GM12878 (cell line): Measurements from ENCODE around the gene TPRN. TPM values are rescaled to one million over a fixed set of nuclear protein-coding genes. Genes with fewer than 3 reads are reported as not detected.

ENCODE experiments used
- BCLAF1 ChIP-seq: fragments of 450-650 bp; IDR thresholded peaks from 2 replicates; pipeline ENCODE4 v1.6.1; 2017; ENCODE audit warnings: antibody characterized with exemption, mild to moderate bottlenecking, moderate library complexity
- CHD2 ChIP-seq: IDR thresholded peaks from 2 replicates; pipeline ENCODE4 v1.6.1; 2011; ENCODE audit warnings: low read depth, low read length, improper control_type of control experiment, borderline replicate concordance
- CREB1 ChIP-seq: IDR thresholded peaks from 2 replicates; pipeline ENCODE4 v1.6.1; 2012; ENCODE audit warnings: low read depth, mild to moderate bottlenecking, inconsistent platforms
- ETV6 ChIP-seq, 2 experiments: fragments of 450-650 bp in 1 of 2; IDR thresholded peaks in 1 of 2; conservative IDR thresholded peaks in 1 of 2; 2 replicates each; pipeline ENCODE4 v1.6.1; 2014; ENCODE audit warnings: antibody characterized with exemption in 1 of 2, borderline replicate concordance in 1 of 2, low read depth in 1 of 2, mild to moderate bottlenecking in 1 of 2, moderate library complexity in 1 of 2
- EZH2 ChIP-seq: IDR thresholded peaks from 2 replicates; pipeline ENCODE4 v1.6.1; 2012; ENCODE audit warnings: low read depth, mild to moderate bottlenecking, control low read depth, inconsistent platforms, low read length, borderline replicate concordance; ENCODE audit not compliant: control insufficient read depth
- HDAC2 ChIP-seq: fragments of 200-600 bp; sonication (generic); IDR thresholded peaks from 2 replicates; pipeline ENCODE4 v1.6.1; 2017
- IKZF1 ChIP-seq: fragments of 450-650 bp; conservative IDR thresholded peaks from 2 replicates; pipeline ENCODE4 v1.6.1; 2017; ENCODE audit warnings: antibody characterized with exemption, mild to moderate bottlenecking
- JUND ChIP-seq: IDR thresholded peaks from 2 replicates; pipeline ENCODE4 v1.6.1; 2012; ENCODE audit warnings: low read depth, mild to moderate bottlenecking, low read length, improper control_type of control experiment, moderate library complexity
- NBN ChIP-seq: fragments of 450-650 bp; IDR thresholded peaks from 2 replicates; pipeline ENCODE4 v1.6.1; 2016
- NRF1 ChIP-seq: conservative IDR thresholded peaks from 2 replicates; pipeline ENCODE4 v1.6.1; 2011; ENCODE audit warnings: mild to moderate bottlenecking, low read depth, low read length, improper control_type of control experiment
- RB1 ChIP-seq: fragments of 450-650 bp; formaldehyde crosslinking; IDR thresholded peaks from 2 replicates; pipeline ENCODE4 v1.6.1; 2017; ENCODE audit warnings: mild to moderate bottlenecking, borderline replicate concordance
- ZNF687 ChIP-seq: fragments of 450-650 bp; IDR thresholded peaks from 2 replicates; pipeline ENCODE4 v1.6.1; 2017; ENCODE audit warnings: mild to moderate bottlenecking, moderate library complexity
- ZZZ3 ChIP-seq: IDR thresholded peaks from 2 replicates; pipeline ENCODE4 v1.6.1; 2011; ENCODE audit warnings: low read depth; ENCODE audit not compliant: control insufficient read depth, insufficient read length
- polyA plus RNA-seq, 11 experiments: library from polyadenylated mRNA; depleted of rRNA in 4 of 11; unstranded in 6 of 11; stranded (reverse) in 5 of 11; fragments of >200 nt; fragmentation: Nextera tagmentation in 4 of 11; fragmentation: Illumina TruSeq in 1 of 11; extraction: Ambion mirVana in 4 of 11; extraction: Trizol in 1 of 11; gene quantifications; 1 replicate in 1 of 11; 2 replicates in 10 of 11; pipeline versions ENCODE4 v1.2.1 to v1.2.3, GENCODE V29; 2011 to 2016; ENCODE audit warnings: inconsistent platforms in 2 of 11, missing spikeins in 2 of 11, low read depth in 1 of 11
- total RNA-seq, 4 experiments: library from RNA; depleted of rRNA in 3 of 4; stranded (reverse); fragments of >200 nt in 3 of 4; fragmentation: Illumina TruSeq in 1 of 4; extraction: Trizol in 1 of 4; gene quantifications; 2 replicates each; pipeline versions ENCODE4 v1.2.1 to v1.2.3, GENCODE V29; 2013 to 2021

TPRN gene
- total and polyA plus RNA-seq, 10 of the 15 experiments (the other 5 are each of a cell fraction or from before 2014, with no cell fraction given) = 0.18 to 19.5 (median 3.1) TPM

GRCh38 chr9:137200311-137201204 lies at the start of gene TPRN (continued):
- TF ChIP-seq EZH2 (no peak), JUND (no peak), ZZZ3 (no peak), CHD2 (peak; percentile 95), HDAC2 (no peak), ZNF687 (peak; percentile 59), RB1 (no peak), CREB1 (no peak), ETV6 (conservative IDR thresholded peaks at IDR 0.05 in 1 of 2, IDR thresholded peaks at IDR 0.05 in 1 of 2; ENCODE audit: borderline replicate concordance in 1 of 2, low read depth in 1 of 2) (no peak), IKZF1 (peak; percentile 60), BCLAF1 (no peak), NRF1 (peak; percentile 30; the same call in 1 of the 2 replicates), NBN (no peak)
